H9 (cell line): ENCODE results near the gene LNPK. TPM values are rescaled to one million over a fixed set of nuclear protein-coding genes. Genes with fewer than 3 reads are reported as not detected.

Experiments
- DNase-seq: peaks from one replicate; pipeline ENCODE4 v3.0.0-alpha.2; 2017
- H2AFZ ChIP-seq: one replicate; pipeline ENCODE4 v1.6.1; 2013; ENCODE audit warnings: mild to moderate bottlenecking, low read length, control low read depth, moderate library complexity
- H2AK5ac ChIP-seq: 2 replicates; pipeline ENCODE4 v1.6.1; 2013; ENCODE audit warnings: low read length, control low read depth, mixed read lengths; ENCODE audit not compliant: insufficient read length
- H2BK120ac ChIP-seq: one replicate; pipeline ENCODE4 v1.6.1; 2013; ENCODE audit warnings: low read depth, mild to moderate bottlenecking, low read length, control low read depth, inconsistent platforms; ENCODE audit not compliant: poor library complexity, severe bottlenecking
- H2BK12ac ChIP-seq: 2 replicates; pipeline ENCODE4 v1.6.1; 2013; ENCODE audit warnings: low read length, control low read depth, mixed read lengths, low read depth; ENCODE audit not compliant: insufficient read length
- H2BK15ac ChIP-seq: 2 replicates; pipeline ENCODE4 v1.6.1; 2013; ENCODE audit warnings: low read depth, low read length, control low read depth
- H2BK20ac ChIP-seq: one replicate; pipeline ENCODE4 v1.6.1; 2013; ENCODE audit warnings: low read depth, mild to moderate bottlenecking, low read length, control low read depth, inconsistent platforms; ENCODE audit not compliant: poor library complexity, severe bottlenecking
- H2BK5ac ChIP-seq: 2 replicates; pipeline ENCODE4 v1.6.1; 2013; ENCODE audit warnings: low read length, control low read depth, mixed read lengths; ENCODE audit not compliant: insufficient read length
- H3K14ac ChIP-seq: 2 replicates; pipeline ENCODE4 v1.6.1; 2013; ENCODE audit warnings: low read length, control low read depth; ENCODE audit not compliant: insufficient read depth
- H3K18ac ChIP-seq: 2 replicates; pipeline ENCODE4 v1.6.1; 2013; ENCODE audit warnings: low read depth, mild to moderate bottlenecking, mixed read lengths, low read length, control low read depth; ENCODE audit not compliant: insufficient read length
- H3K23ac ChIP-seq: 2 replicates; pipeline ENCODE4 v1.6.1; 2013; ENCODE audit warnings: low read length, control low read depth, mixed read lengths, low read depth; ENCODE audit not compliant: insufficient read length
- H3K23me2 ChIP-seq: 2 replicates; pipeline ENCODE4 v1.6.1; 2013; ENCODE audit warnings: low read depth, mild to moderate bottlenecking, mixed read lengths, low read length, control low read depth; ENCODE audit not compliant: insufficient read length, poor library complexity, severe bottlenecking
- H3K27ac ChIP-seq: 2 replicates; pipeline ENCODE4 v1.5.1; 2013; ENCODE audit warnings: low read length, control low read depth, mixed read lengths, low read depth; ENCODE audit not compliant: insufficient read length
- H3K27me3 ChIP-seq: 2 replicates; pipeline ENCODE4 v1.6.1; 2013; ENCODE audit warnings: low read length, control low read depth, inconsistent platforms; ENCODE audit not compliant: insufficient read depth
- H3K4ac ChIP-seq: 2 replicates; pipeline ENCODE4 v1.6.1; 2013; ENCODE audit warnings: low read depth, mild to moderate bottlenecking, control low read depth, inconsistent platforms, low read length, moderate library complexity
- H3K4me1 ChIP-seq: 2 replicates; pipeline ENCODE4 v1.6.1; 2013; ENCODE audit warnings: low read length, control low read depth, inconsistent platforms; ENCODE audit not compliant: insufficient read depth
- H3K4me2 ChIP-seq: 2 replicates; pipeline ENCODE4 v1.6.1; 2013; ENCODE audit warnings: low read length, control low read depth, mixed read lengths; ENCODE audit not compliant: insufficient read length, insufficient read depth
- H3K56ac ChIP-seq: 2 replicates; pipeline ENCODE4 v1.6.1; 2013; ENCODE audit warnings: low read depth, mild to moderate bottlenecking, mixed read lengths, low read length, control low read depth; ENCODE audit not compliant: insufficient read length
- H3K79me1 ChIP-seq: 2 replicates; pipeline ENCODE4 v1.6.1; 2013; ENCODE audit warnings: low read depth, mild to moderate bottlenecking, moderate library complexity, low read length, control low read depth, inconsistent platforms; ENCODE audit not compliant: insufficient read depth, poor library complexity, severe bottlenecking
- H3K79me2 ChIP-seq: 2 replicates; pipeline ENCODE4 v1.6.1; 2013; ENCODE audit warnings: low read length, control low read depth, inconsistent platforms; ENCODE audit not compliant: insufficient read depth
- H3K9ac ChIP-seq: 2 replicates; pipeline ENCODE4 v1.6.1; 2013; ENCODE audit warnings: low read length, control low read depth, mixed read lengths; ENCODE audit not compliant: insufficient read length; ENCODE audit errors: extremely low read depth
- H3K9me3 ChIP-seq: one replicate; pipeline ENCODE4 v1.6.1; 2013; ENCODE audit warnings: low read depth, low read length, inconsistent platforms; ENCODE audit not compliant: control insufficient read depth
- H3T11ph ChIP-seq: one replicate; pipeline ENCODE4 v1.6.1; 2013; ENCODE audit warnings: mild to moderate bottlenecking, low read length, control low read depth, inconsistent platforms
- H4K20me1 ChIP-seq: one replicate; pipeline ENCODE4 v1.6.1; 2013; ENCODE audit not compliant: control insufficient read depth, insufficient read length, insufficient read depth
- H4K5ac ChIP-seq: 2 replicates; pipeline ENCODE4 v1.6.1; 2013; ENCODE audit warnings: low read depth, mild to moderate bottlenecking, mixed read lengths, low read length, control low read depth; ENCODE audit not compliant: insufficient read length
- H4K8ac ChIP-seq: replicated peaks from 2 replicates; pipeline ENCODE4 v1.6.1; 2013; ENCODE audit warnings: low read length, control low read depth, mixed read lengths, low read depth; ENCODE audit not compliant: insufficient read length
- H4K91ac ChIP-seq: 2 replicates; pipeline ENCODE4 v1.6.1; 2013; ENCODE audit warnings: low read depth, mild to moderate bottlenecking, moderate library complexity, mixed read lengths, low read length, control low read depth; ENCODE audit not compliant: insufficient read length
- H3K27ac Mint-ChIP-seq, 3 experiments: 2 replicates in 2 of 3; 3 replicates in 1 of 3; pipeline ENCODE4 v1.8.0; 2020 to 2021; ENCODE audit warnings: mixed read lengths in 3 of 3, mild to moderate bottlenecking in 1 of 3, moderate library complexity in 1 of 3
- H3K27me3 Mint-ChIP-seq: 2 replicates; pipeline ENCODE4 v1.8.0; 2021; ENCODE audit warnings: low read depth, mild to moderate bottlenecking, moderate library complexity, mixed read lengths
- H3K36me3 Mint-ChIP-seq, 3 experiments: 2 replicates in 2 of 3; 3 replicates in 1 of 3; pipeline ENCODE4 v1.8.0; 2020 to 2021; ENCODE audit warnings: low read depth in 3 of 3, mixed read lengths in 3 of 3; ENCODE audit not compliant: insufficient read depth in 1 of 3
- H3K4me1 Mint-ChIP-seq, 2 experiments: 2 replicates each; pipeline ENCODE4 v1.8.0; 2020; ENCODE audit warnings: mixed read lengths in 2 of 2
- H3K4me3 Mint-ChIP-seq, 2 experiments: 2 replicates in 1 of 2; 3 replicates in 1 of 2; pipeline ENCODE4 v1.8.0; 2020 to 2021; ENCODE audit warnings: mild to moderate bottlenecking in 2 of 2, mixed read lengths in 2 of 2, moderate library complexity in 1 of 2
- H3K9me3 Mint-ChIP-seq, 2 experiments: 2 replicates in 1 of 2; 3 replicates in 1 of 2; pipeline ENCODE4 v1.8.0; 2020; ENCODE audit warnings: mild to moderate bottlenecking in 2 of 2, mixed read lengths in 2 of 2, moderate library complexity in 1 of 2
- CTCF ChIP-seq: fragments of 200-600 bp; sonication (generic); conservative IDR thresholded peaks from 3 replicates; pipeline ENCODE4 v1.8.0; 2021; ENCODE audit warnings: antibody characterized with exemption, mild to moderate bottlenecking
- WGBS: extraction: QIAGEN DNeasy Blood & Tissue Kit; methylation state at CpG from one replicate; pipeline ENCODE4 v1.1.7; 2013; ENCODE audit warnings: missing lambda C conversion rate, low lambda C conversion rate, mixed read lengths; ENCODE audit not compliant: insufficient read length; ENCODE audit errors: extremely low coverage; 5-methylcytosine and 5-hydroxymethylcytosine counted together
- total RNA-seq: library from RNA; stranded (reverse); gene quantifications from 2 replicates; pipeline ENCODE4 v1.2.1, GENCODE V29; 2021

LNPK gene
- total RNA-seq, 1 experiment from 2014 or later, result 8.5 TPM

- H4K5ac ChIP-seq, result no peak overlapping the region
- WGBS, result no CpG with 5 or more reads among the region's 2 CpGs
These were observed 46.9 kb downstream of the LNPK start for GRCh38 chr2:175955136-175955535.

More at GRCh38 chr2:175955136-175955535, 46.9 kb downstream of the LNPK start:
- no peak overlapping the region for H3K56ac ChIP-seq
- DNase-seq, result no peak
- H3K27ac Mint-ChIP-seq, result no peak overlapping the region
- H3K27me3 Mint-ChIP-seq, result no peaks in the 10 kb centered on the region; the same call in 1 of the 2 replicates
- H3K36me3 Mint-ChIP-seq, result peaks cover 13 to 27% (median 23%) of the 10 kb centered on the region in 3 experiments
- H4K20me1 ChIP-seq, result no peaks in the 10 kb centered on the region
- no peak overlapping the region for H3K14ac ChIP-seq
- H3K79me2 ChIP-seq, result no peaks in the 10 kb centered on the region
- H3K4me1 ChIP-seq, result no peaks in the 10 kb centered on the region
- H3K23me2 ChIP-seq, result no peaks in the 10 kb centered on the region
- peaks cover 0 to 4% of the 10 kb centered on the region in 2 experiments; a peak in 2 of 5 replicates for H3K9me3 Mint-ChIP-seq
- no peak overlapping the region for H3K4ac ChIP-seq
- H2BK5ac ChIP-seq, result no peak overlapping the region
- H3K4me2 ChIP-seq, result no peak overlapping the region
- H3K9me3 ChIP-seq, result no peaks in the 10 kb centered on the region
- no peak overlapping the region for H3K4me3 Mint-ChIP-seq
- H2AK5ac ChIP-seq, result no peak overlapping the region
- H2AFZ ChIP-seq, result no peak overlapping the region
- no peak overlapping the region for H3T11ph ChIP-seq
- H2BK12ac ChIP-seq, result no peak overlapping the region
- no peak overlapping the region for H3K23ac ChIP-seq
- no peak overlapping the region for H3K9ac ChIP-seq
- no peaks in the 10 kb centered on the region for H3K27me3 ChIP-seq
- H2BK120ac ChIP-seq, result no peak overlapping the region
- H3K27ac ChIP-seq, result no peak overlapping the region
- no peak overlapping the region for H4K8ac ChIP-seq
- H2BK15ac ChIP-seq, result no peak overlapping the region
- H3K79me1 ChIP-seq, result no peaks in the 10 kb centered on the region
- no peak overlapping the region for H2BK20ac ChIP-seq
- TF ChIP-seq CTCF, result no peak
- H3K18ac ChIP-seq, result no peak overlapping the region
- no peaks in the 10 kb centered on the region for H3K4me1 Mint-ChIP-seq
- no peak overlapping the region for H4K91ac ChIP-seq
